Anterior cingulate cortex (tissue), 58 donors: ENCODE measurements around the gene RASSF1.

Experiments used
- DNase-seq, 58 donors: peaks; one replicate each; lab custom pipeline; 2025; lab: John Stamatoyannopoulos, UW

Gene RASSF1

DNA sequence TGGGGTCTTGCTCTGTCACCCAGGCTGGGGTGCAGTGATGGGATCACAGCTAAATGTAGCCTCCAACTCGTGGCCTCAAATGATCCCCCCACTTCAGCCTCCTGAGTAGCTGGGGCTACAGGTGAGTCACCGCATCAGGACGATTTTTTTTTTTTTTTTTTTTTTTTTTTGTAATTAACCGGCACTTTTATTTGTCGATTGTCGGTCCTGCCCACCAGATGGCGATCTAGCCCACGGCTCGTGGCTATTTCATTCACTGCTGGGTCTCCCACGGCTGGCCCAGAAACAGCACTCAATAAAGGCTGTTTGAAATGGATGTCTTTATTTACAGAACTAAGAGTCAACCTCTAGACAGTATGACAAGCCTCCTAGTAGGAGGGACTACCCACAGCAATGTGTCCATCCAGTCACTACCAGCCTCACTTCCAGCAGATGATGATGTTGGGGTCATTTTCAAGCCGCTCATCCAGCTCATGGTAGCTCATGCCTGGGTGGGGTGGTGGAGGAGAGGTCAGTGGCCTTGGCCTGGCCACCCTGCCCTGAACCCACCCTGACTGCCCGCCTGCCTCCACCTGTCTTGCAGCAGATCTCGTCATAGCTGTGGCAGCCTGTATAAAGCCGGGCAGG, 6.7 kb upstream of the RASSF1 start:
- DNase-seq, result peak in 50 of 58 donors; percentile 6 to 65 (median 35)

DNA sequence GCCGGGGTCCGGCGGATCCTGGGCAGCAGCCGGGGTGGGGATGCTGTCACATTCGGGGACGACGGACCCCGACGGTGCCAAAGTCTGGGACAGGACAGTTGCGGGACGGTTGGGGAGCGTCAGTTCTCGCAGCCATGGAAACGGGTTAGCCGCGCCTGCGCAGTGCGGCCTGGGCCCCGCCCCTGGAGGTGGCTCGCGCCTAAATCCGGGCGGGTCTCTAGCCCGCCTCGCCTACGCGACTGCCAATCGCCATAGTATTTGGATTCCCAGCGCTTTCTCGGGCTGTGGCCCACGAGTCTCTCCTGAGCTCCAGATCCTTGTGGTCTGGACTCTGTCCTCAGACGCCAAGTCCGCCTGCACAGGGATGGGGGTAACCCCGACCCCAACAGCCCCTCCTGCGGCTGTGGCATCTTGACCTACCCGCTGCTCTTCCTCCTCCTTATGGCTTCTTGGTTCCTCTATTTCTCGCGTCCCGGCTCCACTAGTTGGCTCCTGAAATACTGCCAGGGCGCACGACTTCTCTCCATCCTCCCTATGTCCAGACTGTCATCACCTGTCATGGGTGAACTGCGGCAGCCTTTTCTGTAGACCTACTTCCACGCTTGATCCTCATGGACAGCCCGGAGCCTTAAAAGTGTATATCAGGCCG, 5.1 kb upstream of the RASSF1 start, which contains the start of gene ZMYND10:
ZMYND10 (minus strand) TSS at position 147 of the 649 bp plus-strand sequence. CDS start 153 bp downstream, outside the sequence.
- peak in 30 of 58 donors; percentile 10 to 65 (median 28) for DNase-seq

DNA sequence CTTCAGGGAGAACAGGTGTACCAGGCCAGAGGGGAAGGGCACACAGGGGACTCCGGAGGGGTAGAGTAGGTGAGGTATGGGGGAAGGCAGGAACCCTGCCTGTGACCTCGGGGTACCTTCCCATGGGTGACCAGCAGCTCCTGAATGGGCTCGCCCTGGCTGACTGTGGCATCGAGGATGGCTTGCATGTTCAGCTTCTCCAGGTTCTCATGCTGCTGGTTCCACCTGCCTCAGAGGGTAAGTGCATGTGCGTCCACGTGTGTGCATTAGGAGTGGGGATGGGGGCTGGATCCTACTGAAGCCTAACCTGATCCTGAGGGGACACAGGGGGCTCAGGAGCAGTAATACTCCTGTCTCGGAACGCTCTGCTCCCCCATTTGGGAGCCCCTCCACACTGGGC, 4.4 kb upstream of the RASSF1 start:
- DNase-seq, result no peak

DNA sequence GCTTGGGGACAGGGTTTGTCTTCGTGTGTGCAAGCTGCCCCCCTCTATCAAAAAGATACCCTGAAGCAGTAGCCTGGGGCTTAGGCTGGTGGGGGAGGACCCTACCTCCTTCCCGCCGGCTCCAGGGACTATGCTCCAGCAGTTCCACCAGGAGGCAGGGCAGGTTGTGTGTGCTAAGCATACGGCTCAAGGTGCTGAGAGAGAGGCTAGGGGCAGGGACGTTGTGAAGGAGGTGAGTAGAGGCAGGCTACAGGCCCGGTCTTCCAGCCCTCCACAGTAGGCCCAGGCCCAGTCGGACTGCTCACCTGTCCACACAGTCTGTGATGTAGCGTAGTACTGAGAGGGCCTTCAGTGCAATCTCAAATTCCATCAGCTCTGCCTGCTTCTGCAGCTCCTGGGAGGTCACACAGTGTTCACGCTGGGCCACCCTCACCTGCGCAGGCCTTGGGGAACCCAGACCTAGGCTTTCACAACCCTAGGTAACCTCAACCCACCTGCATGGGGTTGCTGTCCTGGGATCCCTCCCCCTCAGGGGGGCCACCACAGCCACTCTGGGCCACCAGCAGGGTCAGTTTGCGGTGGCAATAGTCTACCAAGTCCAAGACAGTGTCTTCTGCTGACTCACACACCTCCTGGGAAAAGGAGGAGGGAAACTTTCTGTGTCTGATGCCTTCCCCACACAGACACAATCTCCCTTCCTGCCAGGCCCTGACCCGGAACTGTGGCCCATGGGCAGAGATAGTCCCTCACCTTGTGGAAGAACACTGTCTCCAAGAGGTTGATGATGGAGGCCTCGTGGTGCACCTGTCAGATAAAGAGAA, 2.4 kb upstream of the RASSF1 start:
- DNase-seq, result no peak

DNA sequence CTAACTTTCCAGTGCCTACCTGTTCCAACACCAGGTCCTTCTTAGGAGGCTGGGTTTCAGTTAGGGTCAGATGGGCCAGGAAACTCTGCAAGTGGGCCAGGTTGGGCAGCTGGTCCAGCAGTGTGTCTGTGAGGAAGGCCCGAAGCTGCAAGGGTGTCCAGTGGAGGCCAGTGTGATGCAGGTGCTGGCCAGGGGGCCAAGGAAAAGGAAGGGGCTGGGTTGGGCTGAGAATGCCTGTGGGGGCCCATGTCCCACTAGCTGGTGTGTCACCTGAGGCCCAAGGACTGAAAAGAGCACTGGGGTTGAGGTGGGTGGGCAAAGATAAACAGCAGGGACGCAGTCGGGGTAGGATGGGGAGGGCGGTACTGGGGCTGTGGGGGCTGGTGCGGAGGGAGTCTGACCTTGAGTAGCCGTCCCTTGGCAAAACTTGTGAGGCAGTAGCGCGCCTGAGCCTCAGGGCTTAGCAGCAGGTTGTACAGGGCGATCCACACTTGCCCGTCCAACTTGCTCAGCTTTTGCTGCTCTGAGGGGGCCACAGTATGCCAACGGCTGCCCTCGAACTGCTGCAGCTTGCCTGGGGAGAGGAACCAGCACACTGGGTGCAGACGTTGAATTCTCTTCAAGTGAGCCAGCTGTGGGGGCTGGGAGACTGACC, 1.5 kb upstream of the RASSF1 start:
- no peak for DNase-seq

DNA sequence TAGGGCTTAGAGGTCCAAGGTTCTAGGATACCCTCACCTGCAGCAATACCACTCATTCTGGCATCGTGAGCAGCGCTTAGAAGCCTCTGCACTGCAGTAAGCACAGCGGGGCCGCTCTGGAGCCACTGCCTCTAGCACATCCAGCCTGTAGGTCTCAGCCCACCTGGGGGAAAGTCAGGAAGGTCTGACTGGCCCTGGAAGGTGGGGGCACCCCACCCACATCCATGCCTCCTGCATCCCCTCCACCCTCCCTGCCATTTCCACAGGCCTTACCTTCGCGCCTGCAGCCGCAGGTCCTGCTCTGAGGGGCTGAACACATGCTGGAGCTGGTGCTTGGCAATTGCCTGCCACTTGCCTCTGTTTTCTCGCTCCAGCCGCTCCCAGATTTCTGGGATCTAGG, 901 bp upstream of the RASSF1 start:
- no peak for DNase-seq

DNA sequence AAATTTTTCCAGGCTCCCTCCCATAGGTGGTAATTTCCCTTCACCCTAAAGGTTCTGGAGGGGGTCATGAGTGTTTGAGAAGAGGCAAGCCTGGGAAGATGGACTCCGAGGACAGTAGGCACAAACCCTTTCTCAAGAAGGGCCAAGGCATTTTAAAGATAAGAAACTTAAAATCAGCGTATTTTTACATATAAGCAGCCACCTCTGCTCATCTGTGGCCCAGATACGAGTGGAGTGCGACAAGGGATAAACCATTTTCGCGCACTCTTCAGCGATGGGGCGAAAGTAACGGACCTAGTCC, 539 bp downstream of the RASSF1 start:
- DNase-seq, result no peak

DNA sequence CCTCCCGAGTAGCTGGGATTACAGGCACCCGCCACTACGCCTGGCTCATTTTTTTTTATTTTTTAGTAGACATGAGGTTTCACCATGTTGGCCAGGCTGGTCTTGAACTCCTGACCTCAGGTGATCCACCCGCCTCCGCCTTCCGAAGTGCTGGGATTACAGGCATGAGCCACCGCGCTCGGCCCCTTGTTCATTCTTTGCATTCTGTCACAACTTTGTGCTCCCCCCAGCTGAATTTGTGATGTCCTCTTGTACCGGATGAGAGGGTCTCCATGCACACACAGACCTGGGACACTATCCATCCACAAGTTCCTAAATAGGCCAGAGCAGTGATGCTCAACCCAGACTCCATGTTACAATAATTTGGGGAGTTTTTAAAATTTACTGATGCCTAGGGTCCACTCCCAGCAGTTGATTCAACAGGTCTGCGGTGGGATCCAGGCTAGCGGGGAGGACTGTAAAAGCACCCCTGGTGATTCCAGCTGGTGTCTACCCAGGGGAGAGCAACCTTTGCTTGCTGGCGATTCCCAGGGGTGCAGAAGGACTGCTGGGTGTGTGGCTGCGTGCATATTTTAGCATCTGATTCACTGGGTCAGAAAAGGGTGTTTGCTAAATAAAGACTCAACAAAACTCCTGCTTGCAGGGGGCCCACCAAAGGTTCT, 1.0 kb downstream of the RASSF1 start:
- no peak for DNase-seq

DNA sequence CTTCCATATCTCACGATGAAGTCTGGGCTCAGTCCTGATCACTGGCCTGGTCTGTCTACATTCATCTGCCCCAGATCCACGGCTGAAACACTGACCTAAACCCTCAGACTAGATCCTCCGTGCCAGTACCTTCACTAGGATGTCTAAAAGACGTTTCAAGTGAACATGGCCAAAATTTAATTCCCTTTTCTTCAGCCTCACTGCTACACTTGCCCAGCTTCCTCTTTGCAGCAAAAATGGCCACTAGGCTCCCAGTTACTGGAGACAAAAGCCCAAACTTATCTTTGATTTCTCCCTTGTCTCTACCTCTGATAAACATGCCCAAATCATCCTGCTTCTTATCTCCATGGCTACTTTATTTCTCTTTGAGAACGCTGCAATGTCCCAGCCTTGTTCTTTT, 1.7 kb downstream of the RASSF1 start:
- DNase-seq, result no peak

DNA sequence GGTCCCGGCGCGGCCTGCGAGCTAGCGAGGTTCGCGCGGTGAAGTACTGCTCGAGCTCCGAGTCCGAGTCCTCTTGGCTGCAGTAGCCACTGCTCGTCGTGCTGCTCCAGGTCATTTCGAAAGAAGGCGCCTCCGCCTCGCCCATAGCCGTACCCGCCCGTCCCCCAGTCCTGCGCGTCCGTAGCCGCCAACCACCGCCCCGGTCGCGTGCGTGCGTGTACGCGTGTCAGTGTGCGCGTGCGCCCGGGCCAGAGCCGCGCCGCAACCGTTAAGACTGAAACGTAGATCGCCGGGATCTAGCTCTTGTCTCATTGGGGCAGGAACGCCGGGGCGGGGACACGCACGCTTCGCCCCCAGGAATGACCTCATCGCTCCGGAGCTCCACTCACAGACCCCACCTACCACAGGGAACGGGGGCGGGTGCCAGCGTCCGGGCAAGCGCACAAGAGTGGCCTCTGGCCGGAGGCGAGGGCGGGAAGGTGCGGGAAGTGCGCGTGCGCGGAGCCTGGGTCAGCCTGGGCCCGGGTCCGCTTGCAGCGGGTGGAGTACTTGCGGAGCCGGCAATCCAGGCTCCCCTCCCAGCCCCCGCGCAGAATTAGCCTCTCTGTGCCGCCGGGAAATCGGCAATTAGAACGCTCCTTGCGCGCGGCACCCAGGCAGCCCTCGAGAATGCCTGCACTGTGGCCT, 3.3 kb downstream of the RASSF1 start:
- DNase-seq, result peak; percentile 85 to 99 (median 97)

DNA sequence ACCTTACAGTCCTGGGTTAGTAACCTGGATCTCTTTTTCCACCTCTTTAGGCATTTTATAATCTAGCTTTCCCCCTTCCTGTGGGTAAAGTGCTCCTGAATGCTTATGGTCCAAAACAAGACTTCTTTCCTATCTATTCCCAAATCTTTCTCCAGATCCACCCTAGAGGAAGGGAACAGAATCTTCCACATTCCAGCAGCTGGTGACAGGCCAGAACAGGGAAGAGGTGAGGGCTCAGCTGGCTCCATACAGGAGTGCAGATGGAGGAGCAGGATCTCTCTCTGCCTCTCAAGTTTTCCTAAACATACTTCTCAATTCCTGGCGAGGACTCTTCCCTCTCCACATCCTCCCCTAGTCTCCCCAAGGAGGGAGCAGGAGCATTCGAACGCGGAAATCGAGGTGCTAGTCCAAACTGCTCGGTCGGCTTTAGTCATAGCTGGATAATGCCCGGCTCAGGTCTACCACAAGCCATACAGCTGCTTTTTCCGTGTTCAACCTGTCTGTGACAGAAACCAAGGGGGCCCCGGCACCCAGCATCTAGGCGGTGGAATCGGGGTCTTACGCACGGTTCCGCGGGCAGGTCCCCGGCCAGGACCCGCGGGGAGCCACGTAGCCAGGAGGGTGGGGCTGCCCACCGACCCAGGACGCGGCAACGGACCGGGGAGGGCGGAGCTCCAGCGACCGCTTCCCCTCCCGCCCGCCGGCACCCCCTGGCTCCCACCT, 4.0 kb downstream of the RASSF1 start:
- peak in 3 of 58 donors; percentile 27 to 59 (median 52) for DNase-seq

DNA sequence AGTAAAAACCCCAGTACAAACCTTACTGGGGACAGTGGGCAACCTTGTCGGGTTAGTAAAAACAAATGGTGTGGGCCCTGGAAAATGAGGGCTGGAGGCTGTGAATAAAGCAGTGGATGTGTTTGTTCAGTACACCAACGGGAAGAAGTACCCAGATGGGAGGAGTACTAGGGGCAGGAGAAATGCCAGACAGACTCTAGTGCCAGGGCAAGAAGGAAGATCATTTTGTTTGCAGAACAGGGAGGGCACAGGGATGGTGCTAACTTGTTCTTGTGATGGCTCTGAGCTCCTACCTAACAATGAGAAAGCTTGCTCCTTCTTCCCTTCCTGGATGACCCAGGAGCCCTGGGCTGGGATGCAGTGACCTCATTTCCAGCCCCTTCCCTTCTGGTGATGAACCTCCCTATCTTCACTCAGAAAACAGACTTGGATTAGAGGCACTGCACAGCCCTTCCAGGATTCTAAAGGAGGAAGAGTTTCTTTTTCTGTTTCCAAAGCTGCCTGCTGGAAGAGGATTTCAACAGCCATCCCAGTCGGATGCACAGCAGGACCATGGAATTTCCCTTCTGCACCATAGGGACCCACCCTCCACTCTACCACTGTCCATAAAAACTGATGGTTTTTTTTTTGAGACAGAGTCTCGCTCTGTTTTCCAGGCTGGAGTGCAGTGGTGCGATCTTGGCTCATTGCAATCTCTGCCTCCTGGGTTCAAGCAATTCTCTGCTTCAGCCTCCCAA, 6.1 kb downstream of the RASSF1 start:
- no peak for DNase-seq

DNA sequence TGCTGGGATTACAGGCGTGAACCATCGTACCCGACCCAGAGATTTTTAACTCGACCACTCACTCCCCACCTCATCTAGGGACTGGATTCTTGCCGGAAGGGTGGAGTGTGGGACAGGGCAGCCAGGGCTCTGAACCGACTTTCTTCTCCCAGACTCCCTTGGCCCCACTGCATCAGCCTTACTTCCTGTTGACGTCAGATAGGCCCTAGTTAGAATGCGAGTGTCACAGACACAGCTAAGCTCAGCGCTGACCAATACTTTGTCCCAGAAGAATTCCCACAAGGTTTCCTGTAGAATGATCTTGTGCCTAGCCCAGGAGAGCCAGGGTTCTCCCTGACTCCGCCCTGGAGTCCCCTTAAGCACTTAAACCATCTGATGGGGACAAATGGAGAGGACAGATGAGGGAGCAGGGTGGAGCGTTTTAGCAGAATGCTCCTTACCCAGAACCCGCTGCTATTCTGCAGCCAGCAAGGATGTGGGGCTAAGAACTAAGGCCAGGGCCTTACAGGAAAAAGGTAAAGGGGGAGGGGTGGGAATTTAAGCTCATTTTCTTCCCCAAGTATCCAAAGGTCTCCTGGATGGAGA, 6.8 kb downstream of the RASSF1 start:
- DNase-seq, result no peak

DNA sequence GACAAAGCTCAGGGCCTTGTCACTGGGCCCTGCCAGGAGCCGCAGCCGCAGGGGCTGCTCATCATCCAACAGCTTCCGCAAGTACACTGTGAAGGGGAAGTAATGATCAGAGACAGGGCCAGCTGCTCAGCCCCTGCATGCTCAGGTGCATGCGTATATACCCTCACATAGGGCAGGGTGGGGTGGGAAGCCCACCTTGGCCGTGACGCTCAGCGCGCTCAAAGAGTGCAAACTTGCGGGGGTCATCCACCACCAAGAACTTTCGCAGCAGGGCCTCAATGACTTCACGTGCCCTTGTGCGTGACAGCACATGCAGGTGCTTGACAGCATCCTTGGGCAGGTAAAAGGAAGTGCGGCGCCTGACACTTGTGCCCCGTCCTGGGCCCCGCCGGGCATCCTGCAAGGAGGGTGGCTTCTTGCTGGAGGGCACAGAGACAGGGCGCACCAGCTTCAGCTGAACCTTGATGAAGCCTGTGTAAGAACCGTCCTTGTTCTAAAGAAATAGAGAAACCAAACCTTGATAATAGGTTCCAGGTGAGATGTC, 9.2 kb downstream of the RASSF1 start:
- no peak for DNase-seq

DNA sequence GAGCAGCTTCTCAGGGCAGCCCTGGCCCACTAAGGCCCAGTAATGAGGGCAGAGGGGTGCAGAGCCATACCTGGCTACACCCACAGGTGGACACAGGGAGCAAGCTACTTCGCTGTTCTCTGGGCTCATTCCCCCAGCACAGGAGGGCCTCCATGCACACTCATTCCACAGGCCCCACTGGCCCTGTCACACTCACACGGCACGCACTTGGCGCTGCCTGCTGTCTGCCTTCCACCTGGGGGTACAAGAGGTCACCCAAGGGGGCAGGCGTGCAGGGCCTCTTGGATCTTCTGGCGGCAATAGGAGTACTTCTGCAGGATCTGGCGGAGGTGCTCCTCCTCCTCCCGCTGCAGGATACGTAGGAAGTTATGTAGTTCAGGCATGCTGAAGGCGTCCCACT, 10.3 kb downstream of the RASSF1 start:
- DNase-seq, result no peak

DNA sequence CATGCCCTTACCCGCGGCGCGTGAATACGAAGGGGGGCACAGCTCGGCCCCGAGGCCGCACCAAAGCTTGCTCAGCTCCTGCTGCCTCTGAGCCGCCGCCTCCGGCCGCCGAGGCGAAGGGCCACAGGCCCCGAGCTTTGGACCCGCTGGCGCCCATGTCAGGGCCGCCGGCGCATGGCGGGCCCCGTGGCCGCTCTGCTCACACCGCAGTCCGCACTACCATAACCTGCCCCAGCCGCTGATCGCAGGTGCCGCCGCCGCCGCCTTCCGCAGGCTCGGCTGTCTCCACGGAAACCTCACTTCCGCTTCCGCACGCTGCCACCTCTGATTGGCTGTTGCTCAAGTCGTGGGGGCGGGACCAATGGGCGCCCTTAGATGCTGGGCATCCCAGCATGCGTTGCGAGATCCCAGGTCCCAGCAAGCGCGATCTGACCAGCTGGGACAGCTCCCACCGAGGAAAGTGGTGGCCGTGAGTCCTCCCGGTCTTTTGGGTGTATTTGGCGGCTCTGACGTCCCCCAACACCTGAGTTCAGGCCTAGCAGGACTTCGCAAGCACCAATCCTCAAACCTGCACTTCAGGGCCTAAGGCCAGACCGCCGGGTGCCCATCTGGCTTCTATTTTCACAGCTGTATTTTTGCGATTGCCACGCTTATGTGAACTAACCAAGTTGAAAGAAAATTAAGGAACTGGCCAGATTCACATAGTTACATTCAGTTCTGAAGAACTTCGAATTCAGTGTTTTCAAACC, 12.5 kb downstream of the RASSF1 start, which contains the start of gene TUSC2:
TUSC2 (minus strand) TSS at position 281 of the 749 bp plus-strand sequence; CDS start at position 157, 124 bp downstream.
- DNase-seq, result peak; percentile 50 to 99 (median 93)

DNA sequence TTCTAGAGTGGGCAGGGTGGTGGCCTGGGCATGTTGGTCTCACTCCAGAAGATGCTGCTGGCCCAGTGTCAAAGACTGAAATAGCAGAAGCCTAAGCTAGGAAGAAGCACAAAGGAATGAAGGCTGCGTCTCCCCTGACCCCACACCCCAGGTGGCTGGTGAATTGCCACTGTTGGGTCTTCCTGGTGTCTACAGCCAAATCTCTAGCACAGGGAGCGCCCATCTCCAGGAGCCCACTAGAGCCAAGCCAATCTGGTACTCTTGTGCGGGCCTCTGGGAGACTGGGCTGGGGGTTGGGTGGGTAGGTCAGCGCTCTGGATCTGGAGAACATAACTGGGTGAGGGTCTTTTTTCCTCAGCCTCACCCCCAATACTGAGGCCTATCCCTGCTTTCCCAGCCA, 13.5 kb downstream of the RASSF1 start:
- no peak for DNase-seq
